OCI-LY1 (cell line): ENCODE results near the gene JMJD4.

ENCODE experiments used
- H2AFZ ChIP-seq: fragments of 200-600 bp; sonication (generic), shearing (Covaris generic); 2 replicates; pipeline ENCODE4 v1.6.0; 2014; ENCODE audit warnings: antibody characterized with exemption, mild to moderate bottlenecking, low read length
- H3F3A ChIP-seq: fragments of 200-600 bp; sonication (generic), shearing (Covaris generic); 2 replicates; pipeline ENCODE4 v1.6.0; 2014; ENCODE audit warnings: mild to moderate bottlenecking, antibody characterized with exemption, low read length, moderate library complexity; ENCODE audit not compliant: insufficient read depth
- H3K27ac ChIP-seq: fragments of 200-600 bp; sonication (generic); 2 replicates; pipeline ENCODE4 v1.5.1; 2014; ENCODE audit warnings: low read length, mixed run types, mild to moderate bottlenecking, low read depth; ENCODE audit not compliant: poor library complexity, severe bottlenecking
- H3K27me3 ChIP-seq: fragments of 200-600 bp; sonication (generic); 2 replicates; pipeline ENCODE4 v1.6.0; 2014; ENCODE audit warnings: antibody characterized with exemption, mild to moderate bottlenecking, low read length, moderate library complexity; ENCODE audit not compliant: insufficient read depth
- H3K36me3 ChIP-seq: fragments of 200-600 bp; sonication (generic); 2 replicates; pipeline ENCODE4 v1.6.1; 2014; ENCODE audit warnings: mild to moderate bottlenecking, antibody characterized with exemption, low read length, moderate library complexity, mixed read lengths; ENCODE audit not compliant: insufficient read depth
- H3K4me1 ChIP-seq: fragments of 200-600 bp; sonication (generic); 2 replicates; pipeline ENCODE4 v1.5.1; 2014; ENCODE audit warnings: mild to moderate bottlenecking, low read length, moderate library complexity; ENCODE audit not compliant: insufficient read depth, severe bottlenecking
- H3K4me2 ChIP-seq: fragments of 200-600 bp; sonication (generic), shearing (Covaris generic); 2 replicates; pipeline ENCODE4 v1.6.1; 2014; ENCODE audit warnings: low read length
- H3K4me3 ChIP-seq: fragments of 200-600 bp; sonication (generic); 2 replicates; pipeline ENCODE4 v1.5.1; 2014; ENCODE audit warnings: low read length, low read depth, mild to moderate bottlenecking, mixed read lengths; ENCODE audit not compliant: poor library complexity, severe bottlenecking
- H3K79me2 ChIP-seq: fragments of 200-600 bp; shearing (Covaris generic); 2 replicates; pipeline ENCODE4 v1.6.1; 2016; ENCODE audit warnings: mixed run types, low read length, mixed read lengths; ENCODE audit not compliant: insufficient read depth
- H3K9ac ChIP-seq: fragments of 200-600 bp; sonication (generic), shearing (Covaris generic); 2 replicates; pipeline ENCODE4 v1.6.1; 2014; ENCODE audit warnings: mild to moderate bottlenecking, low read length, mixed read lengths
- H3K9me2 ChIP-seq: fragments of 200-600 bp; sonication (generic), shearing (Covaris generic); 2 replicates; pipeline ENCODE4 v1.6.1; 2014; ENCODE audit warnings: low read depth, mild to moderate bottlenecking, low read length, mixed read lengths
- H3K9me3 ChIP-seq: fragments of 200-600 bp; shearing (Covaris generic); 2 replicates; pipeline ENCODE4 v1.6.1; 2014; ENCODE audit warnings: low read length, mixed read lengths
- H4K20me1 ChIP-seq: fragments of 200-600 bp; sonication (generic), shearing (Covaris generic); 2 replicates; pipeline ENCODE4 v1.6.0; 2016; ENCODE audit warnings: mild to moderate bottlenecking, low read length; ENCODE audit not compliant: insufficient read depth
- EZH2 ChIP-seq: fragments of 200-600 bp; sonication (generic), shearing (Covaris generic); IDR thresholded peaks from 2 replicates; pipeline ENCODE4 v1.8.0; 2017; ENCODE audit warnings: borderline replicate concordance, mixed run types, mild to moderate bottlenecking, antibody characterized with exemption, low read length, moderate library complexity, mixed read lengths
- TF ChIP-seq, protein P1 (sequence below): fragments of 200-600 bp; sonication (generic), shearing (Covaris generic); IDR thresholded peaks from 2 replicates; pipeline ENCODE4 v1.5.1; 2017; ENCODE audit warnings: mild to moderate bottlenecking, antibody characterized with exemption, low read length, moderate library complexity, mixed read lengths

Gene JMJD4

DNA sequence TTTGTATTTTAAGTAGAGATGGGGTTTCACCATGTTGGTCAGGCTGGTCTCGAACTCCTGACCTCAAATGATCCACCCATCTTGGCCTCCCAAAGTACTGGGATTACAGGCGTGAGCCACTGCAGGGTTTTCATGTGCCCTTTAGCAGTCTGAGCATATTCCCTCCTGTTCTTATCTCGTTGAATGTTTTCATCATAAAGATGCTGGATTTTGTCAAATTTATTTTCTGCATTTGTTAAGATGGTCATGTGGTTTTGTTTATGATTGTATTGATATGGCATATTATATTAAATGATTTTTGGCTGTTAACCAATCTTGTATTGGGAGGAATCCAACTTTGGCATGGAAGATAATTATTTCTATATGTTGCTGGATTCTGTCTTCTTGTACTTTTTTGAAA is 8.8 kb downstream of the JMJD4 start:
- TF ChIP-seq, protein P1, sequence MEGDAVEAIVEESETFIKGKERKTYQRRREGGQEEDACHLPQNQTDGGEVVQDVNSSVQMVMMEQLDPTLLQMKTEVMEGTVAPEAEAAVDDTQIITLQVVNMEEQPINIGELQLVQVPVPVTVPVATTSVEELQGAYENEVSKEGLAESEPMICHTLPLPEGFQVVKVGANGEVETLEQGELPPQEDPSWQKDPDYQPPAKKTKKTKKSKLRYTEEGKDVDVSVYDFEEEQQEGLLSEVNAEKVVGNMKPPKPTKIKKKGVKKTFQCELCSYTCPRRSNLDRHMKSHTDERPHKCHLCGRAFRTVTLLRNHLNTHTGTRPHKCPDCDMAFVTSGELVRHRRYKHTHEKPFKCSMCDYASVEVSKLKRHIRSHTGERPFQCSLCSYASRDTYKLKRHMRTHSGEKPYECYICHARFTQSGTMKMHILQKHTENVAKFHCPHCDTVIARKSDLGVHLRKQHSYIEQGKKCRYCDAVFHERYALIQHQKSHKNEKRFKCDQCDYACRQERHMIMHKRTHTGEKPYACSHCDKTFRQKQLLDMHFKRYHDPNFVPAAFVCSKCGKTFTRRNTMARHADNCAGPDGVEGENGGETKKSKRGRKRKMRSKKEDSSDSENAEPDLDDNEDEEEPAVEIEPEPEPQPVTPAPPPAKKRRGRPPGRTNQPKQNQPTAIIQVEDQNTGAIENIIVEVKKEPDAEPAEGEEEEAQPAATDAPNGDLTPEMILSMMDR, result no peak
- TF ChIP-seq EZH2, result no peak
- Histone ChIP-seq H3K4me3 (no peak overlapping the region), H3K79me2 (no peaks in the 10 kb centered on the region), H3K4me1 (peaks cover 22% of the 10 kb centered on the region), H3K9me3 (no peaks in the 10 kb centered on the region), H3K4me2 (no peak overlapping the region), H3K9me2 (no peaks in the 10 kb centered on the region), H2AFZ (no peak overlapping the region), H3K36me3 (peaks cover 4% of the 10 kb centered on the region; the same call in 1 of the 2 replicates), H3F3A (no peaks in the 10 kb centered on the region), H3K27ac (no peak overlapping the region), H4K20me1 (no peaks in the 10 kb centered on the region), H3K27me3 (no peaks in the 10 kb centered on the region), H3K9ac (no peak overlapping the region)

DNA sequence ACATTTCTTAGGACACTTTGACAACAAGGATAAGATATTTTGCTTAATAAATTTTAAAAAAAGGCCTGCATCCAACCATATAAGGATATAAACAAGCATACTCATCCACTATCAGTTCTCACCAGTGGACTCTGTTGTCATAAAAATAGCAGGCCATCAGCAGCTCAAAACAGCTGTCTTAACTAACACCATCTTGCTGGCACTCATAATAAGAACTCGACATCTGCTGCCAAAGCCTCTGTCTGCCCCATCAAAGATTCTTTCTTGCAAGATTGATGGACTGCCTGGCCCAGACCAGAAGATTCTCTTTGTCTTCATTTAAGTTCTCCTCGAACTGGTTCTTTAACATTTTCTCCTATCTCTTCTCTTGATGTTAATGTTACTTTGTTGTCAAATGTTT is 10.1 kb downstream of the JMJD4 start:
- Histone ChIP-seq H3K79me2 (no peaks in the 10 kb centered on the region), H4K20me1 (no peaks in the 10 kb centered on the region)
- TF ChIP-seq, protein P1, result no peak
- no peak for TF ChIP-seq EZH2

DNA sequence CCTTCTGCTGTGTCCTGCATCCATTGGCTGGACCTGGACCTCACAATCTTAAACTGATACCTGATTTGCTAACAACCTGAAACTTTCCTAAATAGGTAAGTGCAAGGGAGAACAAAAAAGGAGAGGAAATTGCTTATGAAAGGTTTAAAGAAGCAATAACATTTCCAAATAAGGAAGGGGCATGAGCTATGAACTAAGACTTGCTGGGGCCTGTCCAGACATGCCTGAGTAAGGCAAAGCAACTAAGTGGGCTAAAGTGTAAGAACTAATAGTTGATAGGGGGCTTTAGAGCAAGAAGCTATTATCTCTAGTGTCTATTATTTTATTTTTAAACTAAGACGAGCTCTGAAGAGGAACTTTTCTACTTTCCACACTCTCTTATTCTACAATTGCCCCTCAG is 11.6 kb downstream of the JMJD4 start:
- no peak overlapping the region for H3K4me3 ChIP-seq
- peaks cover 4% of the 10 kb centered on the region for H3K4me1 ChIP-seq
- no peaks in the 10 kb centered on the region for H3K27me3 ChIP-seq
- H3F3A ChIP-seq, result no peaks in the 10 kb centered on the region
- no peak overlapping the region for H3K27ac ChIP-seq
- H3K79me2 ChIP-seq, result no peaks in the 10 kb centered on the region
- H4K20me1 ChIP-seq, result no peaks in the 10 kb centered on the region
- H3K36me3 ChIP-seq, result no peaks in the 10 kb centered on the region
- H3K9me3 ChIP-seq, result peaks cover 3% of the 10 kb centered on the region; the same call in 1 of the 2 replicates
- H3K9ac ChIP-seq, result no peak overlapping the region
- H3K4me2 ChIP-seq, result no peak overlapping the region
- H3K9me2 ChIP-seq, result no peaks in the 10 kb centered on the region
- TF ChIP-seq EZH2, result no peak
- TF ChIP-seq, protein P1, result no peak
- H2AFZ ChIP-seq, result no peak overlapping the region

More for the DNA sequence above, 10.1 kb downstream of the JMJD4 start:
- no peak overlapping the region for H3K9ac ChIP-seq
- H3K27me3 ChIP-seq, result no peaks in the 10 kb centered on the region
- no peak overlapping the region for H3K4me3 ChIP-seq
- H2AFZ ChIP-seq, result no peak overlapping the region
- H3K4me1 ChIP-seq, result peaks cover 13% of the 10 kb centered on the region
- H3F3A ChIP-seq, result no peaks in the 10 kb centered on the region
- H3K9me2 ChIP-seq, result no peaks in the 10 kb centered on the region
- H3K4me2 ChIP-seq, result no peak overlapping the region
- no peaks in the 10 kb centered on the region for H3K36me3 ChIP-seq
- H3K27ac ChIP-seq, result no peak overlapping the region
- peaks cover 3% of the 10 kb centered on the region; the same call in 1 of the 2 replicates for H3K9me3 ChIP-seq
